ENCODE data around the gene PLAC1.

PLAC1 gene

GRCh38 chrX:134647477-134647877 lies 10.8 kb downstream of the PLAC1 start:
- H3K27ac ChIP-seq, result no peak overlapping the region
- no peaks in the 10 kb centered on the region for H3K9me3 ChIP-seq
- no peaks in the 10 kb centered on the region for H3K27me3 ChIP-seq
- H3K4me3 ChIP-seq (ENCODE audit: low read depth in 1 of 2, low read length in 1 of 2), result no peak overlapping the region
- TF ChIP-seq CTCF (IDR thresholded peaks at IDR 0.05), result no peak
- H3K36me3 ChIP-seq, result no peaks in the 10 kb centered on the region
- no peaks in the 10 kb centered on the region for H3K4me1 ChIP-seq (ENCODE audit: control insufficient read depth in 1 of 2, insufficient read depth in 1 of 2, low read depth in 1 of 2, low read length in 1 of 2)

- H3K36me3 ChIP-seq, result no peaks in the 10 kb centered on the region
- H3K4me1 ChIP-seq (ENCODE audit: control insufficient read depth in 1 of 2, insufficient read depth in 1 of 2, low read depth in 1 of 2, low read length in 1 of 2), result no peaks in the 10 kb centered on the region
- no peaks in the 10 kb centered on the region for H3K27me3 ChIP-seq
- TF ChIP-seq CTCF (IDR thresholded peaks at IDR 0.05), result no peak
- H3K27ac ChIP-seq, result no peak overlapping the region
- no peaks in the 10 kb centered on the region for H3K9me3 ChIP-seq
- H3K4me3 ChIP-seq (ENCODE audit: low read depth in 1 of 2, low read length in 1 of 2), result no peak overlapping the region
These were observed 11.6 kb downstream of the PLAC1 start for GRCh38 chrX:134646691-134647090.

GRCh38 chrX:134645936-134646543 lies 12.2 kb downstream of the PLAC1 start:
- no peaks in the 10 kb centered on the region for H3K9me3 ChIP-seq
- no peak for TF ChIP-seq CTCF (IDR thresholded peaks at IDR 0.05)
- no peak overlapping the region for H3K4me3 ChIP-seq (ENCODE audit: low read depth in 1 of 2, low read length in 1 of 2)
- no peaks in the 10 kb centered on the region for H3K4me1 ChIP-seq (ENCODE audit: control insufficient read depth in 1 of 2, insufficient read depth in 1 of 2, low read depth in 1 of 2, low read length in 1 of 2)
- no peak overlapping the region for H3K27ac ChIP-seq
- no peaks in the 10 kb centered on the region for H3K27me3 ChIP-seq
- H3K36me3 ChIP-seq, result no peaks in the 10 kb centered on the region

GRCh38 chrX:134642386-134642785 lies 15.9 kb downstream of the PLAC1 start:
- H3K9me3 ChIP-seq, result no peaks in the 10 kb centered on the region
- no peaks in the 10 kb centered on the region for H3K4me1 ChIP-seq (ENCODE audit: control insufficient read depth in 1 of 2, insufficient read depth in 1 of 2, low read depth in 1 of 2, low read length in 1 of 2)
- no peak overlapping the region for H3K4me3 ChIP-seq (ENCODE audit: low read depth in 1 of 2, low read length in 1 of 2)
- no peak for TF ChIP-seq CTCF (IDR thresholded peaks at IDR 0.05)
- H3K36me3 ChIP-seq, result no peaks in the 10 kb centered on the region
- H3K27me3 ChIP-seq, result no peaks in the 10 kb centered on the region
- no peak overlapping the region for H3K27ac ChIP-seq

GRCh38 chrX:134641346-134641745 lies 16.9 kb downstream of the PLAC1 start:
- no peak overlapping the region for H3K4me3 ChIP-seq (ENCODE audit: low read depth in 1 of 2, low read length in 1 of 2)
- H3K36me3 ChIP-seq, result no peaks in the 10 kb centered on the region
- no peak for TF ChIP-seq CTCF (IDR thresholded peaks at IDR 0.05)
- no peaks in the 10 kb centered on the region for H3K4me1 ChIP-seq (ENCODE audit: control insufficient read depth in 1 of 2, insufficient read depth in 1 of 2, low read depth in 1 of 2, low read length in 1 of 2)
- no peaks in the 10 kb centered on the region for H3K9me3 ChIP-seq
- no peaks in the 10 kb centered on the region for H3K27me3 ChIP-seq
- H3K27ac ChIP-seq, result no peak overlapping the region

- no peak for TF ChIP-seq CTCF (IDR thresholded peaks at IDR 0.05)
- Histone ChIP-seq H3K9me3 (no peaks in the 10 kb centered on the region), H3K27me3 (no peaks in the 10 kb centered on the region), H3K36me3 (no peaks in the 10 kb centered on the region), H3K27ac (no peak overlapping the region), H3K4me3 (ENCODE audit: low read depth in 1 of 2, low read length in 1 of 2) (no peak overlapping the region), H3K4me1 (ENCODE audit: control insufficient read depth in 1 of 2, insufficient read depth in 1 of 2, low read depth in 1 of 2, low read length in 1 of 2) (no peaks in the 10 kb centered on the region)
These were observed 17.4 kb downstream of the PLAC1 start for GRCh38 chrX:134640914-134641313.
